ACHN (cell line): ENCODE measurements around the gene MPIG6B.
A peak's percentile ranks its signal among the peaks of the same experiment; 100 is the strongest.

ENCODE experiments used
- DNase-seq: peaks from one replicate; pipeline ENCODE4 v3.0.0-alpha.2; 2015
- in situ Hi-C: cut with HindIII; loops from 2 replicates; pipeline ENCODE4 v1.10.0; 2017; ENCODE audit warnings: low sequenced_read_pairs, low pct_ligation_motif_present, low pct_unique_long_range_greater_than_20kb

The MPIG6B gene

DNA sequence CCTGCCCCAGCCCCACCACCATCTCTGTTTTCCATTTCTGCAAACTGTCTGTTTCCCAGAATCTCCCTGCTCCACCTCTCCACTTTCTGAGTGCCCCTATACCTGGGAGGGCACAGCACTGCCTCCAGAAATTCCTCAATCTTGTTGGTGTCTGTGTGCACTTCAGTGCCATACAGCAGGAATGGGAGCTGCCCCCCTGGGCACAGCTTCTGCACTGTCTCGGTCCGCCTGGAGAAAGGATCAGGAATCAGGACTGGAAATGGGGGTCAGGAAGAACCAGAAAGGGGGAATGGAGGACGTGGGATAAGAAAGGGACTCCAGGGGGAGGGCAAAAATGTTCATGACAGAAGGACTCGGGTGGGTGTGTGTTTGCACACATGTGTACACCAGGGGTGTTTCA is 10.6 kb downstream of the MPIG6B start:
- in situ Hi-C loops, result no loop called here

DNA sequence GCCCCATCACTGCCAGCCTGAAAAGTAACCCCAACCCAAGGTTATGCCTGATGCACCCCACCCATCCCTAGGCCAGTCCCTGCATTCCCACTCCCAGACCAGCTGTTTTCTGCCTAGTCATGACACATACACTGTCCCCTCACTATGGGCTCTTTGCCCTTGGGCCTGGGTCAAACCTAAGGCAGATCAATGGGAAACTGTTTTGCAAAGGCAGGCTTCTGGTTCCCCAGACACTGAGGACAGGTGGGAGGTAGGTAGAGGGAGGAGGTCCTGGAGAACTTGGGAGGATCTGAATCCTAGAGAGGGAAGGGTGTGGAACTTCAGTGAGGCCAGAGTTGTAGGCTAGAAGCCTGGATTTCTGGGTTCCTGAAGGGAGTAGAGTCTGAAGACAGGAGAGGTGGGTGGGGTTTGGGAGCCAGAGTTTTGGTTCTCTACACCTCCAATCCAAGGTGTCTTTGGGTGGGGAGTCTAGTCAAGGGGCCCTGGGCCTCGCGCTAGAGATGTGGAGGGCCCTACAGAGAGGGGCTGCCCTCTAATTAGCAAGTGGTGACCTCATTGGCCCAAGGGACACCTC is 11.2 kb downstream of the MPIG6B start:
- in situ Hi-C loops, result no loop called here
- DNase-seq, result no peak

More for the DNA sequence above, 10.6 kb downstream of the MPIG6B start:
- DNase-seq, result no peak

DNA sequence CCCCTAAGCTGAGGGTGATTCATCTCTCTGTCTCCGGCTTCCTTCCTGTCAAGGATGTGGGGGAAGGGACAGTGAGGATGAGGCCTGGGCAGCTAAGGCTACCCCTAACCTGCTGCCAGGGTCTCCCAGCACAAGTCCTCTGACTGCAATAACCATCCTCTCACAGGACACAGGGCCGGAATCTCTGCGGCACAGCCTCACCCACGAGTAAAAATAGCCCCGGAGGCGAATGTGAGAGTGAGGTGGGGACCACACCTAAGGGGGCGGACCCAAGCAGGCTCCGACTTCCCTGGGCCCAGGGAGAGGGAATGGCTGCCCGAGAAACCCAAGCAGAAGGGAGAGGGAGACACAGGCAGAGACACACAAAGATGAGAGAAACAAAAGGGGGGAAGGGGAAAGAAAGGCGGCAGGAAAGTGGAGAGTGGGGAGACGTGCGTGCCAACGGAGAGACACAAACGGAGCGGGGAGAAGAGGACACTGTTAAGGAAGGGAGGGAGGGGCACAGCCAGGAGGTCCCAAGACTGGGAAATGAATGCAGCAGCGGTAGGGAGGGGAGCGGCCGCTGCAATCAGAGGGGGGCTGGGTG is 11.7 kb downstream of the MPIG6B start:
- in situ Hi-C loops, result no loop called here
- peak; percentile 56 for DNase-seq

DNA sequence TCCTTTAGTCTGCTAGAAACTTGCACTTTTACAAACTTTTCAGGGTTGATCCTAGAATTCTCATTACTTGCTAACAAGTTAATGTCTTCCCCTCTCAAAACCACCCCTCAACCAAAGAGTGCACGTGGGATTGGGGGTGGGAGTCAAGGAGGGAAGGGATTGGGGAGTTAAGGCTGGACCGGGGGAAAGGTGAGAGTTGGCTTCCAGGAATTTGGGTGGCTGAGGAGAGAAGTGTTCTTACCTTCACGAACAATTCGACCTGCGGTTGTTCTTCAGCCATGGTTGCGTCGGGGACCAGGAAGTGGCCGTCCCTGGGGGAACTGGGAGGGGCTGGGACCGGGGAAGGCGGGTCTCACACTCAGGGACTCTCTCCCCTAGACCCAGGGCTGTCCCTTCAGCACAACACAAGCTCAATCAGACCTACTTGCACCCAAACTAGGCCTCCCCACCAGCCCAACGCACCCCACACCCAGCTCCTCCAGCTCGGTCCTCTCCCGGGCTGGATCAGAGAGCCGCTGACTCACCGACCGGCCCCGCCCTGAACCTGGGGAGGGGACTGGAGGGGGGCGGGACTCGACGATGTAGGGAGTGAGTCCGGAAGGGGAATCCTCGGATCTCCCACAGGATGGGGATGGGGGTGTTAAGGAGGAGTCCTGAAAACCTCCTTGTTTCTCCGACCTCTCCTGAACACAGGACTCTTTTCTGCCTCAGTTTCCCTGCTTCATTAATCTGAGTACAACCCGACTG is 13.0 kb downstream of the MPIG6B start, which contains the start of gene CLIC1:
Gene CLIC1 (minus strand): TSS at position 510 of the 747 bp plus-strand sequence. CDS start 230 bp downstream, at position 280.
- in situ Hi-C loops, result no loop called here
- peak; percentile 81 for DNase-seq

DNA sequence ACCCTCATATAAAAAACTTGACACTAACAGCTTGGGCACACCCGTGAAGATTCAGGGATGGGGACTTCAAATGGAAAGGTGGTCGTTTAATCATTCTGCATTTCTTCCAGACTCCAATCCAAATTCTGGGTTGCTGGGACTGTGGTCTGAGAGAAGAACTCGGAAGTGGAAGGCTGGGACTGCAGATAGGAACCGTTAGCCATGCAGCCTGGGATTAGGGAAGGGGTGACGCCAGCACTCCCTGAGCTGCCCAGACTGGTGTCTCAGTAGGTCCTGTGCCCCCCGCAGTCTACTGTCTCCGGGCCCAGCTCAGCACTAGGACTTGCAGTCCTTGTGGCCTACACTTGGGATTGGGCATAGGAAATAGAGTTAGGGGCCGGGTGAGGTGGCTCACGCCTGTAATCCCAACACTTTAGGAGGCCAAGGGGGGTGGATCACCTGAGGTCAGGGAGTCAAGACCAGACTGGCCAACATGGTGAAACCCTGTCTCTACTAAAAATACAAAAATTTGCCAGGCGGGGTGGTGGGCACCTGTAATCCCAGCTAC is 13.7 kb downstream of the MPIG6B start:
- in situ Hi-C loops, result no loop called here

DNA sequence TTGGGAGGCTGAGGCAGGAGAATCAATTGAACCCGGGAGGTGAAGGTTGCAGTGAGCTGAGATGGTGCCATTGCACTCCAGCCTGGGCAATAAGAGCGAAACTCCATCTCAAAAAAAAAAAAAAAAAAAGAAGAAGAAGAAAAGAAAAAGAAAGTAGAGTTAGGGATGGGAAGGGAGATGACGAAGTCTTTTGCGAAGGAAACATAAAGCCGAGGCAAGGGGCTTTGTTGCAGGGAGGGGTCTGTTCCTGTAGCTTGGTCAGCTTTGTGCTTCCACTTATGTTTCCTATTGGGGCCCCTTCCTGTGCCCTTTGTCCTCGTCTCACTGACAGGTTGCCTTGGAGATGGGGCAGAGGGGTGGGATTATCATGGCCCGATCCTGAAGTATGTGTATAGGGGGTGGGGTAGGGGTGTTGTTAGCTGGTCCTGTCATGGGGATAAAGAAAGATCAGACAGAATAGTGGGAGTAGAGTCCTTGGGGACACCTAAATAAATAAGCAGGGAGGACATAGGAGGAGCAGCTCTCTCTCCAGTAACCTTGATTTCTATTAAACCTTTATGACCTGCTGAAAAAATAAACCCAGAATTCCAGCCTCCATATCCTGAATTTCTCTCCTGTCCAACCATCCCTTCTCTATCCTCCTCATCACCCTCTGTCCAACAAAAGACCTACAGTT is 14.3 kb downstream of the MPIG6B start:
- in situ Hi-C loops, result no loop called here
- DNase-seq, result no peak

More for the DNA sequence above, 13.7 kb downstream of the MPIG6B start:
- no peak for DNase-seq

DNA sequence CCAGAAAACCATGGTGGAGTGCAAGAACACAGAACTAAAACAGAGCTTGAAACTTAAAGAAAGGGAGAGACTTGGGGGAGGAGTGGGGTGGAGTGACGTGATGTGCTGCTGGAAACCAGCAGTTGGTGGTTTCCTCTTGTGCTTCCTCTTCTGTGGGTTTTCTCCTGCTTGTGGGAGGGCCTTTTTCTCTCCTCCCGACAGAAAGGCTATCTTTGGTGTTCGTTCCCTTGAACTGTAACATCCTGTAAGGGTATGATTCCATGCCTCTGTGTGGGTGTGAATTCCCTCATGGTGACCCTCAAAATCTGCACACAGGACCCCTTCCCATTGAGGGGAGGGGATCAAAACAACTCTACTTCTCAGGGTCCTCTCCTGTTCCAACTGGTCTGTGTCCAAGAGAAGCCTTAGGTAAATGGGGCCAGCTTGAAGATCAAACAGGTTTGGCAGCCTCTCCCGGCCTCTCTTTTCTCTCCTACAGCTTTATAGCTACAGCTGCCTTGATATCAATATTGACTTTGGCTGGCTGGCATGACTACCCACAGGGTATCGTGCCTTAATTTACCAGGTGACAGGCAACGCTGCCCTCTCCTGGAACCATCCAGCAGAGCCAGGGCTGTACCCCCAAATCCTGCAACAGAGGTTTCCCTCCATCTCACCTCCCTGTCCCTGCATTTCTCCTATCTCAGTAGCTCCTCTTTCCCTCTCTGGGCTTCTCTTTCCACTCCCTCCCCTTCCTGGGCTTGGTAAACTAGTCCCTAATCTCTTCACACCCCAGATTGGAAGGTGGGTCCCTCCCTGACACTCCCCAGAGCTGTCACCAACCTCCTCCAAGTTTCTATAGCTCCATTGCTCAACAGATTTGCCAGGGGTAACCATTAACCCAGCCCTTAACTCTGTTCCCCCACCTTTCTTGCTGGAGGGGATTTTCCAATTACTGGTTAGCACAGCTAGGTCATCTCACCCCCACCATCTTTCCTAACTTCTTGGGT is 15.1 kb downstream of the MPIG6B start:
- peak; percentile 79 for DNase-seq
- in situ Hi-C loops, result no loop called here

DNA sequence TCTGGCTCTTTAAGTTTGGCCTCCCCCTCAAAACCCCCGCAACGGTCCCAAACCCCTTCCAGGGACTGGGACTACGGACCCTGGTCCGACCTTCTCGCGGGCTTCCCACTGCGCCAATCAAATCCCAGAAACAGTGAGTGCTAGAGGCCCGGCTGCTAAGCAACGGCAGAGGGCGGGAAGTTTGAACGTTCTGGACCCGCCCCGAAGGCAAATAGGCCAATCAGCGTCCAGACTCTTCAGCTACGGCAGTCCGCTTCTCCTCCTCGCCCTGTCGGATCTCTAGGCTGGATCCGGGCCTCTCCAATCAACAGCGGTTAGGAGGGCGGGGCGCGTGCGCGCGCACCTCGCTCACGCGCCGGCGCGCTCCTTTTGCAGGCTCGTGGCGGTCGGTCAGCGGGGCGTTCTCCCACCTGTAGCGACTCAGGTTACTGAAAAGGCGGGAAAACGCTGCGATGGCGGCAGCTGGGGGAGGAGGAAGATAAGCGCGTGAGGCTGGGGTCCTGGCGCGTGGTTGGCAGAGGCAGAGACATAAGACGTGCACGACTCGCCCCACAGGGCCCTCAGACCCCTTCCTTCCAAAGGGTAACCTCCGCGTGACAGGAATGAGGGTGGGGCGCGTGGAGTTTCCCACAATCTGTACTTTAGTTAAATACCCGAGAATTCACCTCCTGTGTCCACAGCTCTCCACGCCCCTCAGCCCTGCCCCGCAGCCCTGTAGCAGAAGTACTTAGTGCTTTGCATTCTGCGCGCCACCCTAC is 16.6 kb downstream of the MPIG6B start, which contains the start of gene MSH5:
Gene MSH5 (plus strand): TSS at position 367 of the 758 bp plus-strand sequence. CDS start 462 bp downstream, outside the sequence.
- DNase-seq, result peak; percentile 99
- in situ Hi-C loops, result no loop called here

DNA sequence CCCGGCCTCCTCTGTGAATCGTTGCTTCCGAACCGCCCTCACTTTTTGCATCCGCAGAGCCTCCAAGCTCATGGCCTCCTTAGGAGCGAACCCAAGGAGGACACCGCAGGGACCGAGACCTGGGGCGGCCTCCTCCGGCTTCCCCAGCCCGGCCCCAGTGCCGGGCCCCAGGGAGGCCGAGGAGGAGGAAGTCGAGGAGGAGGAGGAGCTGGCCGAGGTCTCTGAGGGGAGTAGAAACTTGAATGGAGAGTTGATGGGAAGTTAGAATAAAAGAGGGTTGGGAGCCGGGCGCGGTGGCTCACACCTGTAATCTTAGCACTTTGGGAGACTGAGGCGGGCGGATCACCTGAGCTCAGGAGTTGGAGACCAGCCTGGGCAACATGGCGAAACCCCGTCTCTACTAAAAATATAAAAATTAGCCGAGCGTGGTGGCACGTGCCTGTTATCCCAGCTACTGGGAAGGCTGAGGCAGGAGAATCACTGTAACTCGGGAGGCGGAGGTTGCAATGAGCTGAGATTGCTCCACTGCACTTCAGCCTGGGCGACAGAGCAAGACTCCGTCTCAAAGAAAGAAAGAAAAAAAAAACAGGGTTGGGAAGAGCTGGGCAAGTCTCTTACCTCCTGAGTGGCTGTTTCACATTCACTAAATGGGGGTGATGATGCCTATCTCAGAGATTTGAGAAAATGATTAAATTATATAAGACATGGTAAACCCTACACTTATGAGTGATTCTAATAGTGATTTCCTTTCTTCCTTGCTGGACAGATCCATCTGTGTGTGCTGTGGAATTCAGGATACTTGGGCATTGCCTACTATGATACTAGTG is 17.4 kb downstream of the MPIG6B start:
- DNase-seq, result no peak
- in situ Hi-C loops, result no loop called here

DNA sequence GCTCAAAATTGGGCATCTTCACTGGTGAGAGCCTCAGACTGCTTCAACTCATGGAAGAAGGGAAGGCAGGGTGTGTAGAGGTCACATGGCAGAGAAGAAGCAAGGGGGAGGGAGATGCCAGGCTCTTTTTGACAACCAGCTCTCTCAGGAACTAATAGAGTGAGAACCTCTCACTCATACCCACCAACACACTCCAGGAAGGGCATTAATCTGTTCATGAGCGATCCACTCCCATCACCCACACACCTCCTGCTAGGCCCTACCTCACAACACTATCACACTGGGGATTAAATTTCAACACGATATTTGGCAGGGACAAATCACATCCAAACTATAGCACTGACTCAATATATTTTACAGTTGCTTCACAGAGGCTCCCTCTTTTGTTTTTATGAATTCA is 18.6 kb downstream of the MPIG6B start:
- DNase-seq, result no peak
- in situ Hi-C loops, result no loop called here

DNA sequence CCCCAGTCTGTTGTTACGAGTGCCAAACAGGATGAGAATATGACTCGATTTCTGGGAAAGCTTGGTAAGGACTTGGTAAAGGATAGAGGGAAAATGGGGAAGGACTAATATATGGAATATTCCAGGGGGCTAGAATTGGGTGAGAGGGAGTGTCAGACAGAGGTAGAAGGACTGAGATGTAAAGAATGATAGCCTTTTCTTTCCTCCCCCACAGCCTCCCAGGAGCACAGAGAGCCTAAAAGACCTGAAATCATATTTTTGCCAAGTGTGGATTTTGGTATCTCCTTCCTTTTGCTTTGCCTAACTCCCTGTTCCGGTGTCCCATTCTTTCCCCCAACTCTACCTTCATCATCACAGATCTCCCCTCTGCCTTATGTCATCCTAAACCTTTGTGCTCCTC is 19.7 kb downstream of the MPIG6B start:
- in situ Hi-C loops, result no loop called here
- no peak for DNase-seq

DNA sequence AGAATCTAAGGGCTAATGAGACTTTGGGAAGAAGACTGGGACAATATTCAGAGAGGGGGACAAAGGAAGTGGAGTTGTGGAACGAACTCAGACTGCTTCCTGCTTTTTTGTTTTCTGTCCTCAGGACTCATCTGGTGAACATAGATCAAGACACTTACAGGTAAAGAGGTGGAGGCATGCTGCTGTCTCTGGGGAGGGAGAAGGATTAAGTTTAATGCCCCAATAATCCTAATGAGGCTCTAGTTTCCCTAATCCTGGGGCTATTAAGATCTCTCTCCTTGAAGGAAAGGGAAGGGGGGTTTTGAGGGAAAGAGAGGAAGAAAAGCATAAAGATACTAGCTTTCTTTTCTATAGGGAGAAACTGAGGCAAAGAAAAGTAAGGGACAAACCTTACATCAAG is 21.2 kb downstream of the MPIG6B start:
- in situ Hi-C loops, result no loop called here
- DNase-seq, result no peak

DNA sequence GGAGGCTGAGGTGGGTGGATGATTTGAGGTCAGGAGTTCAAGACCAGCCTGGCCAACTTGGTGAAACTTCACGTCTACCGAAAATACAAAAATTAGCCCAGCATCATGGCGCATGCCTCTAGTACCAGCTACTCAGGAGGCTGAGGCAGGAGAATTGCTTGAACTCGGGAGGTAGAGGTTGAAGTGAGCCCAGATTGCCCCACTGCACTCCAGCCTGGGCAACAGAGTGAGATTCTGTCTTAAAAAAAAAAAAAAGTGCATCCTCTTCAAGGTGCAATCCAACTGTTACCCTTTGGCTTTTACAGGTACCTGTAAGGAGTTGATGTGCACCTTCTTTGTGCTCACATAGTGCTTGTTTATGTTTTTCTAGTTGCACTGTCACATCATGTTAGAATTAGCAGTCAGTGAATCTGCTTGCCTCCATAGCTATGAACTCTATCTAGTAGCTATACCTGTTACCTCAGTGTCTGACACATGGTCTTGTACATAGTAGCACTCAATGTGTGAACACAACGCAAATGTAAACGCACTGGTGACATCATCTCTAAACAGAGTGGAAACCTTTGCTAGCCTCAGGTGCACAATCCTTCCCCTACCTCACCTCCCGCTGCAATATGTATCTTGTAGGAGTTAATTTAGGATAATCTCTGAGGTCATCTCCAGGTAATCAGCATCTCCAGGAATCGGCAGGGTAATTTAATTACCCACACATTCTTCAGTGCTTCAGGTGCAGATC is 26.3 kb downstream of the MPIG6B start:
- in situ Hi-C loops, result no loop called here

DNA sequence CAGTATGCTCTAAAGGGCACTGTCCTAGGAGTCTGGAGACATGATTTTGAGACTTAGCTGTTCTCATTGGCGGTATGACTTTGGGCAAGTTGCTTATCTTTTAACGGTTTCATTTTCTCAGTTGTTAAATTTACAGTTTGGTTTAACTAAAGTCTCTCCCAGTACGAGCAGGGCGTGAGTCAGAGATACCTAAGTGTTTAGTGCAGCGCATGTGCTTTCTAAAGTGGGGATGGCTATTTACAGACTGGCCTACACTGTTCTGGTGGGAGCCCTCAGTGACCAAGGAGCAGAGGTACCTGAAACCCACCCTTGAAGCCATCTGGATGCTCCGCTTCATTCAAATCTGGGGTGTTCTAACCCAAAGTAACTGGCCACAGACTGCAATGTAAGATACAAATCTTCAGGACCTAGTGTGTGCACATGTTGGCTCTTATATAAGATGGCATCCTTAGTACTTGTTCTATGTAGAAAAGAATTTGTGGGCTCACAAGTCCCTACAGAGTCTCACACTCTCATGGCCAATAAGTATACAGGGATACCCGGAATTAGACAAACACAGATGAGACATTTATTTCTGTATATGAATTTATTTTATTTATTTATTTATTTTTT is 27.3 kb downstream of the MPIG6B start:
- peak; percentile 40 for DNase-seq
- in situ Hi-C loops, result no loop called here

More for the DNA sequence above, 26.3 kb downstream of the MPIG6B start:
- DNase-seq, result no peak

DNA sequence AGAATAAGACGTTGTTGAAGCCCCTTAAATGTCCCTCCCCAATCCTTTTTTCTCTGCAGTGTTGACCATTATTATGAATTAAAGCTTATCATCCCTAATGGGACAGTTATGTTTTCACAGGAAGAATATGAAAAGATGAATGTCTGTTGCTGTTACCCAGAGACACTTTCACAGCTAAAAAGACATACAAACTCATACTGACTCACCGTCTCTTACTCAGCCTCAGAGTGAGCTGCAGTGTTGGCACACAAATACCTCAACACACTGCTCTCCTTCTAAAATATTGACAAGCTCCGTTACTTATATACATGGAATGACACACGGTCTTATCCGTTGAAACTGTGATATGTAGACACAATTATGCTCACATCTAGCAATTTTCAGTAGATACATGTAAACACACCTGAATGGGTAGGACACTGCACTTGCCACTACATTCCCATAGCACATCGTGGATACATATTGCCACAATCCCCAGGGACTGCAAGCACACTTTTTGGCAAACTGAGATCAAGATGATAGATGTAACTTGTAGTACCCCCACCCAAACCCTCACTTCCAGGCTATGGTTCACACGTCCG is 29.7 kb downstream of the MPIG6B start:
- peak; percentile 57 for DNase-seq
- in situ Hi-C loops, result no loop called here
